Measurements from ENCODE around the gene TAS2R13.

- TF ChIP-seq CTCF (IDR thresholded peaks at IDR 0.05; ENCODE audit: low read depth, low read length), result no peak
- no peak for TF ChIP-seq EZH2phosphoT487 (IDR thresholded peaks at IDR 0.05; ENCODE audit: low read depth)
These were observed 8.4 kb downstream of the TAS2R13 start for GRCh38 chr12:10900972-10901371.

Data from OCI-LY3 (cell line).